Muscle of leg (tissue), 11 donors: ENCODE measurements around the gene SETMAR. TPM values are rescaled to one million over a fixed set of nuclear protein-coding genes. Genes with fewer than 3 reads are reported as not detected.
"Not testable (repeated sequence)": the region's sequence is repeated elsewhere in the genome, so short reads cannot be mapped to it uniquely, and the experiment has no call there.

Source experiments
- DNase-seq: peaks from one replicate; pipeline ENCODE4 v3.0.0; 2013
- H3K27ac ChIP-seq: one replicate; pipeline ENCODE4 v1.5.1; 2013; ENCODE audit warnings: mild to moderate bottlenecking, low read length, control low read depth
- H3K27me3 ChIP-seq: one replicate; pipeline ENCODE4 v1.6.1; 2013; ENCODE audit warnings: low read length; ENCODE audit not compliant: control insufficient read depth, insufficient read depth
- H3K36me3 ChIP-seq: one replicate; pipeline ENCODE4 v1.6.1; 2013; ENCODE audit warnings: low read length; ENCODE audit not compliant: control insufficient read depth, insufficient read depth
- H3K4me1 ChIP-seq: one replicate; pipeline ENCODE4 v1.6.1; 2013; ENCODE audit warnings: low read length; ENCODE audit not compliant: control insufficient read depth, insufficient read depth
- H3K4me3 ChIP-seq: one replicate; pipeline ENCODE4 v1.5.1; 2013; ENCODE audit warnings: low read length, control low read depth
- H3K9me3 ChIP-seq: replicated peaks from 2 replicates; pipeline ENCODE4 v1.6.1; 2013; ENCODE audit warnings: low read depth, low read length; ENCODE audit not compliant: control insufficient read depth
- WGBS: methylation state at CpG from one replicate; pipeline ENCODE4 v1.1.5; 2013; ENCODE audit warnings: missing lambda C conversion rate; ENCODE audit not compliant: insufficient coverage; 5-methylcytosine and 5-hydroxymethylcytosine counted together
- polyA plus RNA-seq, 8 donors: library from polyadenylated mRNA; unstranded; fragments of 120-200 nt; gene quantifications; one replicate each; pipeline versions ENCODE4 v1.2.1 to v1.2.3, GENCODE V29; 2013; ENCODE audit warnings: inconsistent platforms in 1 of 8, low replicate concordance in 1 of 8; ENCODE audit not compliant: insufficient read length in 8 of 8, insufficient read depth in 1 of 8
- total RNA-seq: library from RNA; stranded (reverse); fragments of 120-200 nt; gene quantifications from one replicate; pipeline ENCODE4 v1.2.4, GENCODE V29; 2013

Gene SETMAR
- total and polyA plus RNA-seq, 9 donors: 14.4 to 20.4 (median 16.3) TPM

- 0% methylated on average over 2 of the region's 5 CpGs for WGBS
- peak; percentile 50 for DNase-seq
- Histone ChIP-seq H3K9me3 (no peaks in the 10 kb centered on the region), H3K27me3 (no peaks in the 10 kb centered on the region), H3K36me3 (no peaks in the 10 kb centered on the region), H3K4me3 (no peak overlapping the region), H3K27ac (no peak overlapping the region), H3K4me1 (no peaks in the 10 kb centered on the region)
Measured at GRCh38 chr3:4290272-4290893, 12.8 kb upstream of the SETMAR start.

DNA sequence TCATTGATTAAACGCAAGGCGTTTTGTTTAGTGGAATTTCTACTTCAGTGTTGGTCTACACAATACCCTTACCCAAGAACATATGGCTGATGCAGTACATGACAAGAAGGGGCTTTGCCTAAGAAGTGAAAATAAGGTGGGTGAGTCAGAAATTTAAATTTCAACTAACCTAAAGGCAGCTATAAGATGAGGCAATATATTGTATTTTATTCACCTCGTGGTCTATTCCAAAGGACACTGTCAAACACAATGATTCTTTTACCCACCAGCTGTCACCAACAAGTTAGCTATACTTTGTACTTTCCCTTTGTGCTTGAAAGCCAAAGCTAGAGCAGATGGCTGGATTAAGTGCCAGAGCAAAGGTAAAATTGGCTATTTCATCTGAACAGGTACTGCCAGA lies 10.9 kb upstream of the SETMAR start:
- no peaks in the 10 kb centered on the region for H3K36me3 ChIP-seq
- no peaks in the 10 kb centered on the region for H3K9me3 ChIP-seq
- no peaks in the 10 kb centered on the region for H3K4me1 ChIP-seq
- H3K27me3 ChIP-seq: no peaks in the 10 kb centered on the region
- WGBS: no CpG with 5 or more reads among the region's 3 CpGs
- no peak for DNase-seq
- H3K27ac ChIP-seq: no peak overlapping the region
- no peak overlapping the region for H3K4me3 ChIP-seq

GRCh38 chr3:4294616-4295327 lies 8.4 kb upstream of the SETMAR start:
- Histone ChIP-seq H3K27me3 (no peaks in the 10 kb centered on the region), H3K9me3 (no peaks in the 10 kb centered on the region), H3K36me3 (no peaks in the 10 kb centered on the region), H3K4me3 (no peak overlapping the region), H3K4me1 (no peaks in the 10 kb centered on the region), H3K27ac (no peak overlapping the region)
- no peak for DNase-seq
- 50% methylated on average over 1 of the region's 11 CpGs for WGBS

- not testable (repeated sequence) for H3K27me3 ChIP-seq, H3K4me3 ChIP-seq, DNase-seq, H3K36me3 ChIP-seq, H3K9me3 ChIP-seq, H3K27ac ChIP-seq, H3K4me1 ChIP-seq
- 60% methylated on average over 1 of the region's 5 CpGs for WGBS
Measured at GRCh38 chr3:4296454-4296853, 6.7 kb upstream of the SETMAR start.

GRCh38 chr3:4297486-4297885 lies 5.7 kb upstream of the SETMAR start:
- H3K4me3 ChIP-seq: no peak overlapping the region
- no peaks in the 10 kb centered on the region for H3K4me1 ChIP-seq
- no peak for DNase-seq
- no peaks in the 10 kb centered on the region for H3K27me3 ChIP-seq
- no peaks in the 10 kb centered on the region for H3K9me3 ChIP-seq
- no peak overlapping the region for H3K27ac ChIP-seq
- no peaks in the 10 kb centered on the region for H3K36me3 ChIP-seq
- WGBS: no CpG with 5 or more reads among the region's 2 CpGs

DNA sequence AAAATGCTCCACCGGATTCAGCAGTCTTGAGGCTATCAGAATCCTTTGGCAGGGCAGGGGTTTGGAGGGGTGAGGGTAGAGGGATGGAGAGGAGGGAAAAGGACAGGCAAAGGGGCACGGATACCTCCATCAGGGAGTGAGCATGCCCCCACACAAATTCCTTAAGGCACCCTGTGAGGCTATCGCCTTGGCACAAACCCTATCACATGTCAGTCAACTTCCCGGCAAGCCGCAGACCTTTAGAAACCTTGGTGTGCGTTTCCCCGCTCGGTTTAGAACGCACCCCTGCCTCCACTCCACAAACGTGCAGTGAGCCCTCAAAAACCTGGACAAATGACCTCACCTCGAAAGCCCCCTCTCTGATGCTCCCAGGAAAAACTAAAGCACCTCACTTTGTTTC lies 422 bp upstream of the SETMAR start:
- H3K4me3 ChIP-seq: peak overlapping the region; percentile 66
- peaks cover 4% of the 10 kb centered on the region for H3K36me3 ChIP-seq
- peak; percentile 11 for DNase-seq
- WGBS: 74% methylated on average over 8 of the region's 11 CpGs
- no peak overlapping the region for H3K27ac ChIP-seq
- no peaks in the 10 kb centered on the region for H3K9me3 ChIP-seq
- no peaks in the 10 kb centered on the region for H3K27me3 ChIP-seq
- peaks cover 3% of the 10 kb centered on the region for H3K4me1 ChIP-seq

DNA sequence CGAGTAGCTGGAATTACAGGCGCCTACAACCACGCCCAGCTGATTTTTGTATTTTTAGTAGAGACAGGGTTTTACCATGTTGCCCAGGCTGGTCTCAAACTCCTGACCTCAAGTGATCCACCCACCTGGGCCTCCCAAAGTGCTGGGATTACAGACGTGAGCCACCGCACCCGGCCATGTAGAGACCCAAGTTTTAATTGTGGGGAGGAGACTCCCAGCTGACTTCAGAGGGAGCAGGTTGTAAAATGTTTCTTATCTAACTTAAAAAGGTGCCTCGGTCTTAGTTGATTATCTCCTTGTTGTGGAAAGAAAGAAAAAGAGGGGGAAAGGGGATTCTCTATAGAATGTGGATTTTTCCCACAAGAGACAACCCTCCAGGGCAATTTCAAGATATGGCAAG lies 2.0 kb downstream of the SETMAR start:
- DNase-seq, H3K4me1 ChIP-seq, H3K27me3 ChIP-seq, H3K27ac ChIP-seq, H3K4me3 ChIP-seq, H3K36me3 ChIP-seq, H3K9me3 ChIP-seq: not testable (repeated sequence)
- WGBS: no CpG with 5 or more reads among the region's 7 CpGs

GRCh38 chr3:4306091-4306490 lies 2.9 kb downstream of the SETMAR start:
- peaks cover 3% of the 10 kb centered on the region for H3K4me1 ChIP-seq
- no CpG with 5 or more reads among the region's 8 CpGs for WGBS
- H3K9me3 ChIP-seq: no peaks in the 10 kb centered on the region

DNA sequence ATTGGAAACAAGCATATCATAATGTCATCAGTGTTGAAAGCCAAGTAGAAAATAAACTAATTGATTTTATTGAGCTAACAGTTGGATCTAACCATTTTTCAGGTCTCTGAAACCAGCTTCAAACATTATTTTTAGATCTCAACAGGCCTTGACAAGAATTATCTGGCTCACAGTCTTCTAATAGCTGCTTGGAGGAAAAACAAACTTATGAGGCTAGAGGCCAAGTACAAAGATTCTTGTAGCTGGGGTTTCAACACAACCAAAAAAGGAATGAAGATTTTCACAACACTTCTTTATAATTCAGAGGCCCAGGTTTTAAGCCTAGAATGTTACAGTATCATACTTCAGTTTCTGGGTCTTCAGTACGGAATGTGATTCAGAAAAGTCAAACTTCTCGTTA lies 3.7 kb downstream of the SETMAR start:
- WGBS: 87% methylated on average over 2 of the region's 2 CpGs
- peak; percentile 77 for DNase-seq
- Histone ChIP-seq H3K4me3 (no peak overlapping the region), H3K9me3 (no peaks in the 10 kb centered on the region), H3K27me3 (no peaks in the 10 kb centered on the region), H3K4me1 (peaks cover 3% of the 10 kb centered on the region), H3K27ac (peak overlapping the region; percentile 13), H3K36me3 (peaks cover 4% of the 10 kb centered on the region)

More at GRCh38 chr3:4306091-4306490, 2.9 kb downstream of the SETMAR start:
- peaks cover 4% of the 10 kb centered on the region for H3K36me3 ChIP-seq
- peak overlapping the region; percentile 13 for H3K27ac ChIP-seq
- DNase-seq: no peak
- H3K27me3 ChIP-seq: no peaks in the 10 kb centered on the region
- no peak overlapping the region for H3K4me3 ChIP-seq

DNA sequence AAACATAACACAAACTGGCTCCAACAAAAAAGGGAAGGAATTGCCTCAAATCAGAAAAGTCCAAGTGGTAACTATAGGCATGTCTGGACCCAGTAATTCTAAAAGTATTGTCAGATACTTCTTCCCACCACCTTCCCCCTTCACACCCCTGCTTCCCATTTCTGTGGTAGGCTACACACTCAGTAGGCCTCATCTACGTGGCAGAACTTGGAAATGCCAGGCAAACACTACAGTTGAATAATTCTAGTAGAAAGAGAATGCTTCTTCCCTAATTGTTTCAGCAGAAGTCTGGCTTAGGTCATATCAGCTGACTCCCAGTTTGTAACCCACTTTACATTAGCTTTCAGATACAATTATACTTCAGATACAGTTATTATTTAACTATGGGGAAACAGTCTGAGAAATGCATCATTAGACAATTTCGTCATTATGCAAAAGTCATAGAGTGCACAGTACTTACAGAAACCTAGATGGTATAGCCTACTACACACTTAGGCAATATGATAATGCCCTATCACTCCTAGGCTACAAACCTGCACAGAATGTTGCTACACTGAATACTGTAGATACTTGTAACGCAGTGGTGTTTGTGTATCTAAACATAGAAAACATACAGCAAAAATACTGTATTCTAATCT lies 6.4 kb downstream of the SETMAR start:
- Histone ChIP-seq H3K27me3 (no peaks in the 10 kb centered on the region), H3K4me1 (no peaks in the 10 kb centered on the region), H3K36me3 (peaks cover 11% of the 10 kb centered on the region), H3K27ac (no peak overlapping the region), H3K9me3 (no peaks in the 10 kb centered on the region), H3K4me3 (no peak overlapping the region)
- peak; percentile 11 for DNase-seq
- WGBS: no CpG with 5 or more reads among the region's 3 CpGs
